Osteoblast (primary cell): ENCODE results near the gene GINS3. TPM values are rescaled to one million over a fixed set of nuclear protein-coding genes. Genes with fewer than 3 reads are reported as not detected.

Source experiments
- DNase-seq: peaks from one replicate; pipeline ENCODE4 v3.0.0; 2011; ENCODE audit warnings: low spot score, mixed read lengths; ENCODE audit not compliant: insufficient read length; ENCODE audit errors: missing footprints
- H2AFZ ChIP-seq: 2 replicates; pipeline ENCODE4 v1.6.0; 2011; ENCODE audit warnings: mild to moderate bottlenecking, low read length
- H3K27ac ChIP-seq: 2 replicates; pipeline ENCODE4 v1.5.1; 2011; ENCODE audit warnings: mild to moderate bottlenecking, low read depth, low read length, moderate library complexity
- H3K27me3 ChIP-seq: 2 replicates; pipeline ENCODE4 v1.6.0; 2012; ENCODE audit warnings: mild to moderate bottlenecking, control low read depth, inconsistent platforms, low read length, moderate library complexity; ENCODE audit not compliant: insufficient read depth
- H3K36me3 ChIP-seq: 2 replicates; pipeline ENCODE4 v1.5.1; 2011; ENCODE audit warnings: mild to moderate bottlenecking, low read length, control low read depth, moderate library complexity; ENCODE audit not compliant: insufficient read depth
- H3K4me1 ChIP-seq: 2 replicates; pipeline ENCODE4 v1.5.1; 2011; ENCODE audit warnings: mild to moderate bottlenecking, low read length, control low read depth, moderate library complexity; ENCODE audit not compliant: insufficient read depth
- H3K4me2 ChIP-seq: 2 replicates; pipeline ENCODE4 v1.6.0; 2011; ENCODE audit warnings: mild to moderate bottlenecking, low read length; ENCODE audit not compliant: insufficient read depth
- H3K4me3 ChIP-seq: fragments of 200-600 bp; sonication (generic); 3 replicates; pipeline ENCODE4 v1.5.1; 2012; ENCODE audit warnings: mild to moderate bottlenecking, low read length, inconsistent platforms; ENCODE audit not compliant: insufficient read depth
- H3K79me2 ChIP-seq: 2 replicates; pipeline ENCODE4 v1.6.0; 2012; ENCODE audit warnings: mild to moderate bottlenecking, low read length, control low read depth, inconsistent platforms; ENCODE audit not compliant: insufficient read depth
- H3K9me3 ChIP-seq: 2 replicates; pipeline ENCODE4 v1.5.1; 2011; ENCODE audit warnings: low read depth, low read length, control low read depth
- H4K20me1 ChIP-seq: 2 replicates; pipeline ENCODE4 v1.6.0; 2012; ENCODE audit warnings: mild to moderate bottlenecking, low read length, control low read depth; ENCODE audit not compliant: insufficient read depth
- total RNA-seq: library from RNA; depleted of rRNA; stranded (reverse); fragments of >200 nt; gene quantifications from 2 replicates; pipeline ENCODE4 v1.2.3, GENCODE V29; 2012
- TF ChIP-seq, protein P1 (sequence below): IDR thresholded peaks from 2 replicates; pipeline ENCODE4 v1.5.1; 2011; ENCODE audit warnings: mild to moderate bottlenecking, low read depth, low read length, moderate library complexity; ENCODE audit errors: extremely low read depth

The GINS3 gene
- total RNA-seq, 1 donor, result 1.1 TPM

DNA sequence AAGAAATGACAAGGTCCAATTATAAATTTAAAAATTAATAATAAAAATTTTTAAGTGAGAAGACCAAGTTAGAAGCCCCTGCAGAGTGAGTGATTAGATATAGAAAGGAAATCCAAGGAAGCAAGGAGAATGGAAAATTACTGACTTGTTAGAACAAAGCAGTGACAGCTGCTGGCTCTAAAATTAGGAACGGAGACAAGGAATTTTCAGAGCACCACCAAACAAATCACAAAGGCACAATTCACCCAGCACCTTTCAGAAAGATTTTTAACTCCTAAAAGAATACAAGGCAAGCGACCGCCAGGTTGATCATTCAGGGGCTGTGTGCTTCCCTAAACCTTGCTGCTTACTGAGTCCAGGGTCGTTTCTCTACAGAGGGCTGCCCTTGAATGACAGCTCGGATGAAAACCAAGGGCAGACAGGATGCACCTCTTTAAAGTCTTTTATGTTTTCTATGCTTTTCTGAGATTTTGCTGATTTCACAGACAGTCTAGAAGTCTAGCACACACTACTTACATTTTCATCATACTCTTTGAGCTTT lies 45.4 kb upstream of the GINS3 start:
- no peaks in the 10 kb centered on the region for H3K4me1 ChIP-seq
- no peaks in the 10 kb centered on the region for H3K9me3 ChIP-seq
- no peak overlapping the region for H3K4me2 ChIP-seq
- no peak for DNase-seq
- no peak overlapping the region for H3K4me3 ChIP-seq
- no peaks in the 10 kb centered on the region for H3K79me2 ChIP-seq
- peaks cover 20% of the 10 kb centered on the region for H3K27me3 ChIP-seq
- H3K27ac ChIP-seq, result no peak overlapping the region
- H4K20me1 ChIP-seq, result no peaks in the 10 kb centered on the region
- no peaks in the 10 kb centered on the region for H3K36me3 ChIP-seq
- TF ChIP-seq, protein P1, sequence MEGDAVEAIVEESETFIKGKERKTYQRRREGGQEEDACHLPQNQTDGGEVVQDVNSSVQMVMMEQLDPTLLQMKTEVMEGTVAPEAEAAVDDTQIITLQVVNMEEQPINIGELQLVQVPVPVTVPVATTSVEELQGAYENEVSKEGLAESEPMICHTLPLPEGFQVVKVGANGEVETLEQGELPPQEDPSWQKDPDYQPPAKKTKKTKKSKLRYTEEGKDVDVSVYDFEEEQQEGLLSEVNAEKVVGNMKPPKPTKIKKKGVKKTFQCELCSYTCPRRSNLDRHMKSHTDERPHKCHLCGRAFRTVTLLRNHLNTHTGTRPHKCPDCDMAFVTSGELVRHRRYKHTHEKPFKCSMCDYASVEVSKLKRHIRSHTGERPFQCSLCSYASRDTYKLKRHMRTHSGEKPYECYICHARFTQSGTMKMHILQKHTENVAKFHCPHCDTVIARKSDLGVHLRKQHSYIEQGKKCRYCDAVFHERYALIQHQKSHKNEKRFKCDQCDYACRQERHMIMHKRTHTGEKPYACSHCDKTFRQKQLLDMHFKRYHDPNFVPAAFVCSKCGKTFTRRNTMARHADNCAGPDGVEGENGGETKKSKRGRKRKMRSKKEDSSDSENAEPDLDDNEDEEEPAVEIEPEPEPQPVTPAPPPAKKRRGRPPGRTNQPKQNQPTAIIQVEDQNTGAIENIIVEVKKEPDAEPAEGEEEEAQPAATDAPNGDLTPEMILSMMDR, result no peak
- H2AFZ ChIP-seq, result no peak overlapping the region

DNA sequence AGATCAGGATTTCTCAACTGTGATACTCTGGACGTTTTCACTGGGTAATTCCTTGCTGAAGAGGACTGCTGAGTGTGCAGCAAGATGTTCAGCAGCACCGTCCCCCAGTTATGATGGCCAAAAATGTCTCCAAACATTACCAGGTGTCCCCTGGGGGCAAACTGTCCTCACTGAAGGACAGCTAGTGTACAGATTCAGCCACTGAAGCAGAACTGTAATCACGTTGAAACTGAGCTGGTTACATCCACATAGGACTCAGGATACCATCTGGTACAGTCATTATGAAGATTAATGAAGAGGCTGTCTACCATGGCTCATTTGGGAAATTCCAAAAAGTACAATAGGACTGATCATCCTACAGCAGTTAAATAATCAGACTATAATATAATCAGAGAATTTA lies 43.3 kb upstream of the GINS3 start:
- no peaks in the 10 kb centered on the region for H3K79me2 ChIP-seq
- TF ChIP-seq, protein P1, result no peak
- H3K36me3 ChIP-seq, result no peaks in the 10 kb centered on the region
- H3K4me2 ChIP-seq, result no peak overlapping the region
- H4K20me1 ChIP-seq, result no peaks in the 10 kb centered on the region
- peaks cover 20% of the 10 kb centered on the region for H3K27me3 ChIP-seq
- no peak overlapping the region for H3K27ac ChIP-seq
- H3K9me3 ChIP-seq, result no peaks in the 10 kb centered on the region
- H3K4me1 ChIP-seq, result no peaks in the 10 kb centered on the region
- no peak overlapping the region for H2AFZ ChIP-seq
- no peak for DNase-seq
- H3K4me3 ChIP-seq, result no peak overlapping the region

DNA sequence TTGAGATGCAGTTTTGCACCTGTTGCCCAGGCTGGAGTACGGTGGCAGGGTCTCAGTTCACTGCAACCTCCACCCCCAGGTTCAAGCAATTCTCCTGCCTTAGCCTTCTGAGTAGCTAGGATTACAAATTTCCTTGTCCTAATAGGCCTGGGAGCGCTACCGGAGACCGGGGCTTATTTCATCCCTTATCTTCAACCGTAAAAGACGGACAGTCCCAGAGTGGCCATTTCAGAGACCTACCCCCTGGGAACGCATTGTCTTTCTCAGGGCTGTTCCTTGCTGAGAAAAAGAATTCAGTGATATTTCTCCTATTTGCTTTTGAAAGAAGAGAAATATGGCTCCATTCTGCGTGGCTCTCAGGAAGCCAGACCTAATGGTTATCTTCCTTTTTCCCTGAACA lies 39.6 kb upstream of the GINS3 start:
- Histone ChIP-seq H3K27ac (no peak overlapping the region), H3K4me1 (no peaks in the 10 kb centered on the region), H3K4me3 (no peak overlapping the region), H3K4me2 (no peak overlapping the region), H4K20me1 (no peaks in the 10 kb centered on the region), H3K36me3 (no peaks in the 10 kb centered on the region), H3K79me2 (no peaks in the 10 kb centered on the region), H2AFZ (no peak overlapping the region), H3K9me3 (no peaks in the 10 kb centered on the region), H3K27me3 (peaks cover 14% of the 10 kb centered on the region)
- no peak for DNase-seq
- TF ChIP-seq, protein P1, result no peak

DNA sequence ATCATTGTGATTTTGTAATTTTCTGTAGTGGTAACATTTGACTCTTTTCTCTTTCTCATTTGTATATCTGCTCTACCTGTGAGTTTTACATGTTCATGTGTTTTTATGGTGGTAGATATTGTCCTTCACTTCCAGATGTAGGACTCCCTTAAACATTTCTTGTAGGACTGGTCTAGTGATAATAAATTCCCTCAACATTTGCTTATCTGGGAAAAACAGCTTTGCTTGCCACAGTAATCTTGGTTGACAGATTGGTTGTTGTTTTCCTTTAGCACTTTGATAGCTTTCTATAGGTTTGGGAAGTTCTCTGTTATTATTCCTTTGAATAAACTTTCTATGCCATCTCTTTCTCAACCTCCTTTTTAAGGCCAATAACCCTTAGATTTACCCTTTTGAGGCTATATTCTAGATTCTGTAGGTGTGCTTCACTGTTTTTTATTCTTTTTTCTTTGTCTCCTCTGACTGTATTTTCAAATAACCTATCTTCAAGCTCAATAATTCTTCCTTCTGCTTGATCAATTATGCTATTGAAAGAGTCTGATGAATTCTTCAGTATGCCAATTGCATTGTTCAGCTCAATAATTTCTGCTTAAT lies 32.1 kb upstream of the GINS3 start:
- no peaks in the 10 kb centered on the region for H4K20me1 ChIP-seq

More for the DNA sequence above, 32.1 kb upstream of the GINS3 start:
- DNase-seq, result no peak
- Histone ChIP-seq H3K36me3 (no peaks in the 10 kb centered on the region), H3K27ac (no peak overlapping the region), H3K4me2 (no peak overlapping the region), H3K27me3 (peaks cover 4% of the 10 kb centered on the region), H2AFZ (no peak overlapping the region), H3K4me1 (no peaks in the 10 kb centered on the region), H3K79me2 (no peaks in the 10 kb centered on the region), H3K4me3 (no peak overlapping the region), H3K9me3 (peaks cover 3% of the 10 kb centered on the region)
- TF ChIP-seq, protein P1, result no peak
